Measurements from ENCODE around the gene TAOK1.

Gene TAOK1

GRCh38 chr17:29574732-29575510 lies 184.8 kb downstream of the TAOK1 start:
- no peak for TF ChIP-seq TAF1 (IDR thresholded peaks at IDR 0.05; ENCODE audit: low read depth)
- TF ChIP-seq RAD21 (IDR thresholded peaks at IDR 0.05; ENCODE audit: low read depth), result no peak
- TF ChIP-seq CREB1 (IDR thresholded peaks at IDR 0.05; ENCODE audit: low read depth), result no peak
- no peak for TF ChIP-seq EP300 (IDR thresholded peaks at IDR 0.05; ENCODE audit: borderline replicate concordance)
- TF ChIP-seq YY1 (IDR thresholded peaks at IDR 0.05; ENCODE audit: low read depth), result no peak
- TF ChIP-seq ZBTB7A (IDR thresholded peaks at IDR 0.05; ENCODE audit: low read depth), result no peak

- TF ChIP-seq CEBPB (IDR thresholded peaks at IDR 0.05) (no peak), REST (IDR thresholded peaks at IDR 0.05; ENCODE audit: low read depth) (no peak), ZBTB7A (IDR thresholded peaks at IDR 0.05; ENCODE audit: low read depth) (no peak), CREB1 (IDR thresholded peaks at IDR 0.05; ENCODE audit: low read depth) (no peak), TCF12 (IDR thresholded peaks at IDR 0.05; ENCODE audit: low read depth) (no peak), TAF1 (IDR thresholded peaks at IDR 0.05; ENCODE audit: low read depth) (no peak), MAX (IDR thresholded peaks at IDR 0.05) (no peak), EGR1 (IDR thresholded peaks at IDR 0.05) (no peak), NFIC (IDR thresholded peaks at IDR 0.05) (no peak), TEAD4 (IDR thresholded peaks at IDR 0.05) (no peak), RAD21 (IDR thresholded peaks at IDR 0.05; ENCODE audit: low read depth) (no peak), YY1 (IDR thresholded peaks at IDR 0.05; ENCODE audit: low read depth) (no peak), EP300 (IDR thresholded peaks at IDR 0.05; ENCODE audit: borderline replicate concordance) (no peak)
Observed at GRCh38 chr17:29575511-29576213, 185.5 kb downstream of the TAOK1 start.

- TF ChIP-seq USF1 (IDR thresholded peaks at IDR 0.05) (no peak), MAX (IDR thresholded peaks at IDR 0.05) (no peak), FOXM1 (IDR thresholded peaks at IDR 0.05; ENCODE audit: borderline replicate concordance, low read depth) (no peak), REST (IDR thresholded peaks at IDR 0.05; ENCODE audit: low read depth) (no peak), TCF12 (IDR thresholded peaks at IDR 0.05; ENCODE audit: low read depth) (no peak), EP300 (IDR thresholded peaks at IDR 0.05; ENCODE audit: borderline replicate concordance) (no peak), YY1 (IDR thresholded peaks at IDR 0.05; ENCODE audit: low read depth) (no peak), ZBTB7A (IDR thresholded peaks at IDR 0.05; ENCODE audit: low read depth) (no peak), EGR1 (IDR thresholded peaks at IDR 0.05) (no peak), TEAD4 (IDR thresholded peaks at IDR 0.05) (no peak), NFIC (IDR thresholded peaks at IDR 0.05) (no peak), RAD21 (IDR thresholded peaks at IDR 0.05; ENCODE audit: low read depth) (no peak), TAF1 (IDR thresholded peaks at IDR 0.05; ENCODE audit: low read depth) (no peak), CEBPB (IDR thresholded peaks at IDR 0.05) (no peak), CREB1 (IDR thresholded peaks at IDR 0.05; ENCODE audit: low read depth) (no peak)
Observed at GRCh38 chr17:29576214-29577000, 186.2 kb downstream of the TAOK1 start.

GRCh38 chr17:29577001-29577370 lies 186.8 kb downstream of the TAOK1 start:
- TF ChIP-seq NFIC (IDR thresholded peaks at IDR 0.05) (no peak), FOXM1 (IDR thresholded peaks at IDR 0.05; ENCODE audit: borderline replicate concordance, low read depth) (no peak), TAF1 (IDR thresholded peaks at IDR 0.05; ENCODE audit: low read depth) (no peak), TCF12 (IDR thresholded peaks at IDR 0.05; ENCODE audit: low read depth) (no peak), CEBPB (IDR thresholded peaks at IDR 0.05) (no peak), CREB1 (IDR thresholded peaks at IDR 0.05; ENCODE audit: low read depth) (no peak), YY1 (IDR thresholded peaks at IDR 0.05; ENCODE audit: low read depth) (no peak), MAX (IDR thresholded peaks at IDR 0.05) (no peak), EGR1 (IDR thresholded peaks at IDR 0.05) (no peak), RAD21 (IDR thresholded peaks at IDR 0.05; ENCODE audit: low read depth) (no peak), TEAD4 (IDR thresholded peaks at IDR 0.05) (no peak), ZBTB7A (IDR thresholded peaks at IDR 0.05; ENCODE audit: low read depth) (no peak), USF1 (IDR thresholded peaks at IDR 0.05) (no peak), REST (IDR thresholded peaks at IDR 0.05; ENCODE audit: low read depth) (no peak), EP300 (IDR thresholded peaks at IDR 0.05; ENCODE audit: borderline replicate concordance) (no peak)
